ENCODE data around the gene CACNA1S. TPM values are rescaled to one million over a fixed set of nuclear protein-coding genes. Genes with fewer than 3 reads are reported as not detected.

Gene CACNA1S
- total and polyA plus RNA-seq, 2 of the 8 experiments (the other 6 are each of a cell fraction or from before 2014, with no cell fraction given), result 0.06 TPM; not detected in 1

- Histone ChIP-seq H3K56ac (replicated peaks; ENCODE audit: insufficient read length, low read depth, low read length) (no peak overlapping the region), H3K4me1 (replicated peaks in 1 of 4; ENCODE audit: control insufficient read depth in 3 of 4, insufficient read depth in 4 of 4, low read length in 3 of 4) (no peaks in the 10 kb centered on the region), H4K91ac (replicated peaks; ENCODE audit: insufficient read length, low read length) (no peak overlapping the region), H2BK5ac (ENCODE audit: low read depth, low read length) (no peak overlapping the region), H2BK20ac (ENCODE audit: low read length) (no peak overlapping the region), H3K14ac (ENCODE audit: insufficient read length) (no peak overlapping the region), H2BK12ac (ENCODE audit: low read depth, low read length) (no peak overlapping the region), H3K79me1 (ENCODE audit: low read depth, low read length) (no peaks in the 10 kb centered on the region), H3K27me3 (replicated peaks in 1 of 4; ENCODE audit: control insufficient read depth in 3 of 4, extremely low read depth in 1 of 4, insufficient read depth in 3 of 4, low read length in 3 of 4) (no peaks in the 10 kb centered on the region), H2BK15ac (ENCODE audit: low read length) (no peak overlapping the region), H3K23ac (ENCODE audit: insufficient read length) (no peak overlapping the region), H2BK120ac (replicated peaks; ENCODE audit: low read depth, low read length) (no peak overlapping the region), H3K18ac (ENCODE audit: extremely low read depth, low read length) (0 out of 2 replicates have a peak overlapping the region, but pooled peaks have one; percentile 48), H3K9ac (replicated peaks in 1 of 4; ENCODE audit: extremely low read depth in 1 of 4, low read depth in 3 of 4, low read length in 3 of 4) (no peak overlapping the region), H3K23me2 (ENCODE audit: low read depth, low read length) (no peaks in the 10 kb centered on the region; the same call in 1 of the 2 replicates), H3K4ac (replicated peaks; ENCODE audit: insufficient read length, low read depth, low read length) (no peak overlapping the region), H3K4me3 (ENCODE audit: extremely low read depth in 1 of 4, insufficient read depth in 2 of 4, low read depth in 3 of 4, low read length in 4 of 4) (no peak overlapping the region), H3K36me3 (ENCODE audit: control insufficient read depth in 2 of 4, insufficient read depth in 4 of 4, low read length in 3 of 4) (no peaks in the 10 kb centered on the region), H2AK5ac (ENCODE audit: low read depth, low read length) (no peak overlapping the region), H4K20me1 (replicated peaks in 1 of 2; ENCODE audit: control insufficient read depth in 1 of 2, insufficient read depth in 2 of 2, low read length in 2 of 2) (no peaks in the 10 kb centered on the region), H4K8ac (ENCODE audit: extremely low read depth, insufficient read depth, low read length) (peak overlapping the region; percentile 1; the same call in 1 of the 2 replicates), H3K79me2 (ENCODE audit: control insufficient read depth in 1 of 2, insufficient read depth in 2 of 2, low read length in 2 of 2) (no peaks in the 10 kb centered on the region), H3K9me3 (ENCODE audit: insufficient read depth in 2 of 2, low read depth in 1 of 2, low read length in 1 of 2) (no peaks in the 10 kb centered on the region), H2AFZ (ENCODE audit: low read length) (no peak overlapping the region), H3K4me2 (ENCODE audit: insufficient read depth in 1 of 2, low read depth in 2 of 2, low read length in 2 of 2) (no peak overlapping the region), H3K27ac (ENCODE audit: low read depth, low read length) (no peak overlapping the region), H4K5ac (ENCODE audit: insufficient read length, low read depth, low read length) (no peak overlapping the region)
- DNase-seq (ENCODE audit: low read depth in 1 of 2, low spot score in 2 of 2), result no peak
- ChIA-PET POLR2A (ENCODE audit: partially characterized antibody) (interaction anchor here (1.3 to 4.6 kb wide), 3 partner anchors 9 to 18 kb away, joined by 3 to 20 read pairs (median 5); no protein-coding TSS in a partner anchor), CTCF (ENCODE audit: partially characterized antibody) (interaction anchor here (0.6 to 23.3 kb wide), 8 partner anchors 8 to 1150 kb away, joined by 3 to 640 read pairs (median 18); partner anchors contain the start of gene KIF21B)
- TF ChIP-seq EZH2 (IDR thresholded peaks at IDR 0.05; ENCODE audit: low read depth, low read length, severe bottlenecking) (no peak), PHF8 (conservative IDR thresholded peaks at IDR 0.05; ENCODE audit: low read depth, low read length) (no peak), TAF7 (optimal IDR thresholded peaks at IDR 0.05; ENCODE audit: borderline replicate concordance, low read depth, low read length) (no peak), SP4 (IDR thresholded peaks at IDR 0.05; ENCODE audit: low read length) (no peak), RXRA (IDR thresholded peaks at IDR 0.05; ENCODE audit: insufficient read depth, low read depth, low read length) (no peak)
- 80% methylated on average over 5 of the region's 5 CpGs; no CpG with 5 or more reads in 1 of the 2 experiments for WGBS, 2 experiments (ENCODE audit: extremely low coverage in 1 of 2, insufficient coverage in 1 of 2, insufficient read length in 1 of 2, insufficient replicate concordance in 2 of 2, low coverage in 1 of 2, low lambda C conversion rate in 2 of 2, missing lambda C conversion rate in 1 of 2)
- FAIRE-seq, result no peak
Measured at GRCh38 chr1:201039876-201040275, 72.3 kb downstream of the CACNA1S start.

Data from H1 (cell line).